ENCODE measurements around the gene EPC2.

Gene EPC2

DNA sequence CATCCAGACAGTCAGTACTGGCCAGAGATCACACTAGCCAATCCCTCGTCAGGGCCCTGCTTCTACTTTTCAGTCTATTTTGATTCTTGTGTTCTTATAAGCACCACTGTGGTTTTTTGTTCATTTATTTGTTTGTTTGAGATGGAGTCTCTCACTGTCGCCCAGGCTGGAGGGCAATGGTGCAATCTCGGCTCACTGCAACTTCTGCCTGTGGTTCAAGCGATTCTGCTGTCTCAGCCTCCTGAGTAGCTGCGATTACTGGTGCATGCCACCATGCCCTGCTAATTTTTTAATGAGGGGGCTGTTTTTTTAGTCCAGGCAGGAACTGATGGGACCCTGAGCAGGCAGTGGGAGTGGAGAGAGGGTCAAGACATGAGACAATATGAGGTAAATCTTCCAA lies 165.5 kb downstream of the EPC2 start:
- no peak for DNase-seq (ENCODE audit: low read depth in 2 of 2)

DNA sequence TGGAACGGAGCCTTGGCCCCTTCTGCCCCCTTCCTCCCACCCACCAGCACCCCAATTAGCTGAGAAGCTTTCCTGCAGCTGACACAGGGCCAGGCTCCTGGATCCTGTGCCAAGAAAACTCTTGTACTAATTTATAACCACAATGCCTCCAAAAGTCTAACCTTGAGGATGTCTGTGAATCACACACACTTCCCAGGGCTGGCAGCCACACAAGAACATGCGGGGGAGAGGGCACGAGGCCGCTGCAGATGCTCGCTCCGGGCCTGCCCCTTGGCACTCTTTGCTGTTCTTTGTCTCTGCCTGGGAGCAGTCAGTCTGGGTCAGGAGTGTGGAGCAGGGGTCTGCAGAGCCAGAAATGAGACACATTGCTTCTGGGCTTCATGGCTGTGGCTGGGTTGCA lies 167.8 kb downstream of the EPC2 start:
- no peak for DNase-seq (ENCODE audit: low read depth in 2 of 2)

DNA sequence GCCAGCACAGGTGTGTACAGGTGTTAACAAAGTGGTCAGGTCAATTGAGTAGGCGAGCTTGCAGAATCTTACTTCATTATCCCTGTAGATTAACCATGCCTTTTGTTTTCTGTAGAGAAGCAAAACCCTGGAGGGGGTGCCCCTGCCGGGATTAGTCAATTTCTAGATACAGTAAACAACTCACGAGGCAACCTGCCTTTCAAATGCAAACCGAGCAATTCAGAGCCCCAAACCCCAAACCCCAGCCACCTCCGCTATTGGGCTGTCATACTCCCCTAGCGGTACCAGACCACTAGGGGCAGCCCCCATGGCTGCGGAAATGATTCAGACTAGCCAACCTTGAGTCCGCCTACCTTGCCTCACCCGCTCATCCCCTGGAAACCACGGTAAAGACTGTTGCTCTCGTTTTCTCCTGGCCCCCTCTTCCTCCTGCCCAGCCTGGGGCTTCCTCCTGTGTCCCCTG lies 169.1 kb downstream of the EPC2 start:
- peak; percentile 71 to 77 for DNase-seq (ENCODE audit: low read depth in 2 of 2)

DNA sequence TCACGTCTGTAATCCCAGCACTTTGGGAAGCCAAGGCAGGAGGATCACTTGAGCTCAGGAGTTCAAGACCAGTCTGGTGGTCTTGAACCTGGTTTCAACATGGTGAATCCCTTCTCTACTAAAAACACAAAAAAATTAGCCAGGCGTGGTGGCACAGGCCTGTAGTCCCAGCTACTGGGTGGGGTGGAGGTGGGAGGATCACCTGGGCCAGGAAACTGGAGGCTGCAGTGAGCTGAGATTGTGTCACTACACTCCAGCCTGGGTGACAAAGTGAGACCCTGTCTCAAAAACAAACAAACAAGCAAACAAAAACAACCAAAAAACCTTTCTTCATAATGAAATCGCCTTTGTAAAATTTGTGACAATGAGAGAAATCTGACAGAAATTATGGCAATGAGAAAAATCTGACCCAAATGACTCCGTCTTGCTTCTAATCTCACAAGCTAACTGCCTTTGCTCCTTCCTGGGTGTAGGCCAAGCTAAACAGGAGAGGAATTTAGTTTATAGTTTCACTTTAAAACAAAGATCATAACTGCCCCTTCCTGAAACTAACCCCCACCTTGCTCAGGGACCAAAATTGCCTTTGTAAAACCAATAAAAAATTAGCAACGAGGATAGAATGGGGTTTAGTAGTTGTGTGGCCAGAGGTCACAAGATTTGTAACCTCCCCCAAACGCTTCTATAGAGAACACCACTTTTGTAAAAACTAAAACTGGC lies 169.8 kb downstream of the EPC2 start:
- DNase-seq (ENCODE audit: low read depth in 2 of 2) = no peak

DNA sequence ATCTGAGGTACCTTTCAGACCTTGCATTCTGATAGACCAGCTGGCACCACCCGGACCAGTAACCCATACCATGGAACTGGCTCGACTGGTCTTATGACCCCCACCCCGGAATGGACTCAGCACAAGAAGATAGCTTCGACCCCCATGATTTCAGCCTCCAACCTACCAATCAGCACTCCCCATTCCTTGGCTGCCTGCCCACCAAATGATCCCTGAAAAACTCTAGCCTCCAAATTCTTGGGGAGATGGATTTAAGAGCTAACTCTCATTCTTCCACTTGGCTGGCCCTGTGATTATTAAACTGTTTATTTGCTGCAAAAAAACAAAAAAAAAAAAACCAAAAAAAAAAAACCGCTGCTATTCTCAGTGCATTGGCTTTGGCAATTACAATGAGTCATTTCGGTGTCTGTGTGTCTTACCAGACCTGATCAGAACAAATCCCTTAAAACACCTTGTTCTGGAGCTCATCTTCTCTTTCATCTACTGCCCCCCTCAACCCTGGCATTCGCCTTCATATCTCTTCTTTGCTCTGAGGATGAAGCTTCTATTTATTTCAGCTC lies 170.4 kb downstream of the EPC2 start:
- no peak for DNase-seq (ENCODE audit: low read depth in 2 of 2)

DNA sequence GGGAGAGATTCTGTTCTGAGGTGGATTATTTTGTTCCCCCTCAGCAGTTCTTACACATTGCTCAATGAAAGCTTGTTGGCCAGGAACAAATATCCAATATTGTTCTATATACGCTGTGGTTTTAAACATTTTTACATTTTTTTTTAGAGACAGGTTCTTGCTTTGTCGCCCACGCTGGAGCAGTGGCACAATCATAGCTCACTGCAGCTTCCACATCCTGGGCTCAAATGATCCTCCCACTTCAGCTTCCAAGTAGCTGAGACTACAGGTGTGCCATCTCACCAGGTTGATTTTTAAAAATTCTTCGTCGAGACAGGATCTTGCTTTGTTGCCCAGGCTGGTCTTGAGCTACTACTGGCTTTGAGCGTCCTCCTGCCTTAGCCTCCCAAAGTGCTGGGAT lies 171.6 kb downstream of the EPC2 start:
- DNase-seq (ENCODE audit: low read depth in 2 of 2) = no peak

DNA sequence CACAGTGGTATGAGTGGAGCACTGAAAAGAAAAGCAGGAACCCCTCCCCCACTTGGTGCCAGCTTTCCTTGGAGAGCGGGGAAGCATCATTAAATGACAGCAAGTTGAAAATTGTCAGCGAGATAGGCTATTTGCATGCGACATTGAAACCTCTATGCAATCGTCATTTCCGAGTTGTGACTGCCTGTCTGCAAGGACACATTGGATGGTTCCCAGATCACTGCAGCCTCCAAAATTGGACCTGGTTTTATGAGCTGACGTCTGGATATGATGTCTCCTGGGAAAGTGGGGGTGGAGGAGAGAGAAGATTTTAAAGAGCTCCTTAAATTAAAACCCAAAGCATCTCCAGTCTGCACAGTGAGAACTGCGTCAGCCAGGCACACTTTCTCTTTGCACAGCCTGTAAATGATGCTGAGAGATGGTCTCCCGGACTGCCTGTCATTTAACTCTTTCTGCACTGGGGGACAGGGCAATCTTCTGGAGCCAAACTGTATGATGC lies 172.7 kb downstream of the EPC2 start:
- no peak for DNase-seq (ENCODE audit: low read depth in 2 of 2)

DNA sequence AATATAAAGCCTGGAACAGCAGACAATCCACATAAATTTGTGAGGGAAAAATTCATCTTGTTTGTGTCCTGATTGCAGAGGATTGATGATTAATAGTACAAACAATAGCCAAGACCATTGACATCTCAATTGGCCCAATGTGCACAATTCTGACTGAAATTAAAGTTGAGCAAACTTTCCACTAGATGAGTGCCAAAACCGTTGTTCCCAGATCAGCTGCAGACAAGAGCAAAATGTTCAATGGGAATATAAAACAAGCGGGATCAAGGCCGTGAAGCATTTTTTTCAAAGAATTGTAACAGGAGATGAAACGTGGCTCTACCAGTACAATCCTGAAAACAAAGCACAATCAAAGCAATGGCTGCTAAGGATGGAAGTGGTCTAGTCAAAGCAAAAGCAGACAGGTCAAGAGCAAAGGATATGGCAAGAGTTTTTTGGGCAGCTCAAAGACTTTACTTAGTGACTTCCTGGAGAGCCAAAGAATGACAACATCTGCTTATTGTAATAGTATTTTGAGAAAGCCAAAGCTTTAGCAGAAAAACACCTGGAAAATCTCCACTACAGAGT lies 174.6 kb downstream of the EPC2 start:
- DNase-seq (ENCODE audit: low read depth in 2 of 2) = no peak

DNA sequence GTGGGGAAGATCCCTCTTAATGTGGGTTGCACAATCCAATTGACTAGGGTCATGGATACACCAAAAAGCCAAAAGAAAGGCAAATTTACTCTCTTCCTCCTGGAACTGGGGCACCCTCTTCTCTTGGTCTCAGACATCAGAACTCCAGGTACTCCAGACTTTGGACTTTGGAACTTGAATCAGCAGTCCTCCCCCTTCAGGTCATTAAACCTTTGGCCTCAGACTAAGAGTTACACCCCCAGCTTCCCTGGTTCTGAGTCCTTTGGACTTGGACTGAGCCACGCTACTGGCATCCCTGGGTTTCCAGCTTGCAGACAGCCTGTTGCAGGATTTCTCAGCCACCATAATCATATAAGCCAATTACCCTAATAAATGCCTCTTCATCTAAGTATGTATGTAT lies 179.6 kb downstream of the EPC2 start:
- DNase-seq (ENCODE audit: low read depth in 2 of 2) = no peak

DNA sequence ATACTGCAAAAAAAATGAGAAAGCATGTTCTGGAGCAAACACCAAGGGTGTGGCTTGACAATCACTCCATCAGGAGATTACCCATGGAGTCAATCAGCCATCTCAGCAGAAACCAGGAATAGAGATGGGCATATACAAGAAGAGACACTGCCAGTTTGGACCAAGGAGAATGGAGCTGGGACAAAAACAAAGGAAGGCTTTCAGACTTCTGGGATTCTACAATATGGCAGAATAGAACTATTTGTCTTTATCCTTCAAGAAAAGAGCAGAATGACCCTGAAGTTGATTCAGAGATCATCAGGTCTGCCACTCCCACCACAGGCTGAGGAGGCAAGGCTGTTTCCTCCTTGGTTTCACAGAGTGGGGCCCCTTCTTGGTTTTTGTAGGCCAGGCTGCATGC lies 182.2 kb downstream of the EPC2 start:
- no peak for DNase-seq (ENCODE audit: low read depth in 2 of 2)

DNA sequence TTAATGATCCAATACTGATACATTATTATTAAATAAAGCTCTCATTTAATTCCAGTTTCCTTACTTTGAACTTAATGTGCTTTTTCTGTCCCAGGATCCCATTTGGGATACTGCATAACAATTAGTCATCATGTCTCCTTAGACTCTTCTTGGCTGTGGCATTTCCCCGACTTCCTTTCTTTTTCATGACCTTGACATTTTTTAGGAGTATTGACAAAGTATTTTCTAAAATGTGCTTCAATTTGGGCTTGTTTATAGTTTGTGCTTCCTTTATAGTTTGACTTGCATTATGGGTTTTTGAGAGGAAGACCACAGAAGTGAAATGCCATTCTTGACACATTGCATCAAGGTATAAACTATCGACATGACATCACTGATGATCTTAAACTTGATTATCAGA lies 184.4 kb downstream of the EPC2 start:
- DNase-seq (ENCODE audit: low read depth in 2 of 2) = no peak

DNA sequence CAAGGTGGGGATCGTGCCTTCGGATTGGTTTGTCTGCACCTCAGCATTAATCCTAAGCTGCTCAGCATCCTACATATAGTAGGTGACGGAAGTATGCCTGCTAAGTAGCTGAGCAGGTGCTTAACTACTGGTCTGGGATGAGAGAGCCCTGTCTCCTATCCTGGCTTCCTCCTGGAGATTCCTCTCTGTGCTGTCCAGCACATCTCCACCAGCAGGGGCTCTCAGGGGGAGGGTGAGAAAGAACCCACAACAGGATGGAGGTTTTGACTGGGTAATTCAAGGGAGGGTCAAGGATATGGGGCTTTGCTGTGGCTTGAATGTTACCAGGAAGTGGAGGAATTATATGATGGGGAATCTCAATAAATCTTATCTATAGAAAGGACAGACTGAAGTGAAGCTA lies 185.1 kb downstream of the EPC2 start:
- DNase-seq (ENCODE audit: low read depth in 2 of 2) = no peak

DNA sequence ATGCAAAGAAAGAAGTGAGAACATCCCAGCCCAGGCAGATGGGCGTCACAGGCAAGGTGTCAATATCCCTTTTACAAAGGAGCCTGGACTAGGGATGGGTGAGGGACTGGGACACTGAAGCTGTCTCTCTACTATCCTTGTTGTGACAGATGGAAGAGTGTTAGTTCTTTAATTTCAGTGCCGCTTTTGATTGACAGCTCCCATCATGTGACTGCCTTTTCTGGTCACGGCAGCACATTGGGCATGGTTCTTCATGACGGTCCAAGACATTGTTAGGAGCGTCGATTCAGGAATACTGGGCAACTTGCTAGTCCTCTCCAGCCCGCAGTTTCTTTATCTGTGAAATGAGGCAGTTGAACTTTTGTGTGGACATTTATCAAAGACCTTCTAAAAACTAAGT lies 188.1 kb downstream of the EPC2 start:
- DNase-seq (ENCODE audit: low read depth in 2 of 2) = no peak

Measured in stimulated activated CD8-positive, alpha-beta memory T cell treated with anti-CD3 and anti-CD28 coated beads, Interleukin-15, amount 100 ng/mL, for 48 hours (primary cell).